ENCODE data around the gene KHNYN.
A peak's percentile ranks its signal among the peaks of the same experiment; 100 is the strongest.

KHNYN gene

DNA sequence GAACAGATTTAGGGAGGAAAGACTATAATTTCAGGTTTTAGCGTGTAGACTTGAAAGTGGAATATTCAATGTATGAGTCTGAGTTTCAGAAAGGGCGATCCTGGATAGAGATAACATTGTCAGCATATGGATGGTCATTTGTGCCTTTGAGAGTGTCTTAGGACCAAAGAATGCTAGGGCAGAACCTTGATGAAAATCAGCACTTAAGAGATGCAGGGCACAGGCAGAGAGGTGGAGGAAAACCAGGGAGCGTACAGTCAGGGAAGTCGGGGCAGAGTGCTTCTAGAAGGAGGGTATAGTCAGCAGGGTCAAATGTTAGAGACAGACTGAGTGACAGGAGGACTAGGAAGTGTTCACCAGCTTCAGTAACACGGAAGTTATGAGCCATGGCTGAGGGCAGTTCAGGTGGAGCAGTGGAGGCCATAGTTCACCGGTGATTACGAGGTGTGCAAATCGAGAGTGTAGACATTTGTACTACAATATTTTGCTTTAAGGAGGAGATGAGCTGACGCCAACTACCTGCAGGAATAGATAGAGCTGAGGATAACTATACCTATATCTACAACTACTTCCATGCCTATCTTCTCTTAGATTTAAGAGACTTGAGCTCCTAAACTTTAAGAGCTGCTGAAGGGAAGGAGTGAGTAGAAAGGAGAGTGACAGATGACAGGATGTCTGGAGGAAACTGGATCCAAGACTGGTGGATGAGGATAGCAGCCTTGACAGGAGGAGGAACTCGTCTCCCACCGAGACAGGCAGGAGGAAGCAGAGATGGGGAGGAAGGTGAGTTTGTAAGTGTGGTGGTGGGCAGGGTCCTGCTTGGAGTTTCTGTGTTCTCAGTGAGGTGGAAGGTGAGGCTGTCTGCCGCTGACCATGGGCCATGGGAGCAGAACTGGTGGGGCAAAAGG, 6.8 kb upstream of the KHNYN start:
- DNase-seq (ENCODE audit: low read depth), result no peak

DNA sequence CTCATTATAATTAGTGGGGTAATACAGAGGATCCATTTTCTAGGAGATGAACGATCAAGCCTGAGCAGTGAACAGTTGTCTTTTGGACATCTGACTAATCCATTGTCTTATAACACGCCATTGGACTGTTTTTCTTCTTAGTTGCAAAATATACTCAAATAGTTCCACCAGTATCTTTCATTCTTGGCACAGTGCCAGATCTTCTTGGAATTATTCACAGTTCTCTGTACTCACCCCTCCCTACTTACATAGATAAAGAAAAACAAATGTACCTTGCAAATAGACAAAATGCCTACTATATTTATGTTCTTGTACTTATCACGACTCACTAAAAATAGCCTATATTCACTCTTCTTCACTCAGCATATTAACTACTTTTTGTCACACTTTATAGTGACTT, 4.0 kb upstream of the KHNYN start:
- no peak for DNase-seq (ENCODE audit: low read depth)

DNA sequence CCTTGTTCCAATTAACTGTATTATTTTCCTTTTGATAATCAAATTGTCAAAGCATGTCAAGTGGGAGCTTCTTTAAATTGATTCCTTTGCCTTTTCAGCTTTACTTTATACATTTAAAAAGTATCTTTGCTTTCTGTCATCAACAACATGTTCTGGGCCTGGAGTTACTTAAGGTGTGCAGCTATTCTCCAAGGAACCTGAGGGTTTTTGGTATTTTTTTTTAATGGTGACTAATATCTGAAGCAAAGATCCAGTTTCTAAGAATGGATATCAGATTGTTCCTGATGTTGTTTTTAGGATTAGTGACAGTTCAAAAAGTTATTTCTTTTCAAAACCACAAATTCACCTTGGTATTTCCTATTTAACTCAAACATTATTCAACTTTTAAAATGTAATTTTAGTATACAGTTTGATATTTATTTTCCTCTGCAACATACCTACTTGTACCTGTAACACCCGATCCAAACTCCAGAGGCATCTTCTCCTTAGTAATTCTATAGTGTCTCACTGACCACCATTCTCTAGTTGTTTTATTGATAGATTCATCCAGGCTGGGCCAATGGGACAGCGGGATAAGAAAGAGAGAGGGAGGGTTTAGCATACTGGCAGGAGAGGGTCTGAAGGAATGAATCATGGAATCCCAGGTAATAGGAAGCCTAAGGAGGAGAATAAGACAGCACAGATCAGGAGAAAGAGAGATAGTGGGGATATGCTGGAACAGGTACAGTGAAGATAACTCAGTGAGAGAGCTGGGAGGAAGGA, 3.4 kb upstream of the KHNYN start:
- DNase-seq (ENCODE audit: low read depth), result no peak

DNA sequence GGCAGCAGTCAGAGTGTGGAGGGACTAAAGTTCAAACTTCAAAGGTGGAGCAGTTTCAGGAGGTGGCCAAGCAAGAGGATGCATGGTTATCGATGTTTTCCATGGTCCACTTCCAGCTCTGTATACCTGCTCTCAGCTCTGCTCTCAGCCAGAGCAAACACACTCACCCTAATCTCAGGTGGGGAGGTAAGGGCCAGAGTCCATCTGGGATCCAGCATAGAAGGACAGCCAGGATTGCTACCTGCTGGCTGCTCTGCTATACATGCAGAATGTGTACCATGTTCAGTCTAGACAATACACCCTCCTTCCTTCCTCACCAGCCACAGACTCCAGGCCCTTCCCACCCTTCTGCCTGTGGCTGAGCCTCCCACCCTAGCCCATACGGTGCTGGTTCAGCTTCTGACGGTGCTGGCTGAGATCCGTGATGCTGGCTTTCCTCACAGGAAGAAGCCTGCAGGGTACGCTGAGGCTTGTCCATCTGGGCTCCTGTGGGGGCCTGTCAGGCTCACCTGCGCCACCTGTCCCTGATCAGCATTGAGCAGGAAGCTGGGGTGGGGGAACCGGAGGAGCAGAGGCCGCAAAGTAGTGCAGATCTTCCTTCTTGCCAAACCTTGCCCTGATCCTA, 2.7 kb upstream of the KHNYN start:
- no peak for DNase-seq (ENCODE audit: low read depth)

DNA sequence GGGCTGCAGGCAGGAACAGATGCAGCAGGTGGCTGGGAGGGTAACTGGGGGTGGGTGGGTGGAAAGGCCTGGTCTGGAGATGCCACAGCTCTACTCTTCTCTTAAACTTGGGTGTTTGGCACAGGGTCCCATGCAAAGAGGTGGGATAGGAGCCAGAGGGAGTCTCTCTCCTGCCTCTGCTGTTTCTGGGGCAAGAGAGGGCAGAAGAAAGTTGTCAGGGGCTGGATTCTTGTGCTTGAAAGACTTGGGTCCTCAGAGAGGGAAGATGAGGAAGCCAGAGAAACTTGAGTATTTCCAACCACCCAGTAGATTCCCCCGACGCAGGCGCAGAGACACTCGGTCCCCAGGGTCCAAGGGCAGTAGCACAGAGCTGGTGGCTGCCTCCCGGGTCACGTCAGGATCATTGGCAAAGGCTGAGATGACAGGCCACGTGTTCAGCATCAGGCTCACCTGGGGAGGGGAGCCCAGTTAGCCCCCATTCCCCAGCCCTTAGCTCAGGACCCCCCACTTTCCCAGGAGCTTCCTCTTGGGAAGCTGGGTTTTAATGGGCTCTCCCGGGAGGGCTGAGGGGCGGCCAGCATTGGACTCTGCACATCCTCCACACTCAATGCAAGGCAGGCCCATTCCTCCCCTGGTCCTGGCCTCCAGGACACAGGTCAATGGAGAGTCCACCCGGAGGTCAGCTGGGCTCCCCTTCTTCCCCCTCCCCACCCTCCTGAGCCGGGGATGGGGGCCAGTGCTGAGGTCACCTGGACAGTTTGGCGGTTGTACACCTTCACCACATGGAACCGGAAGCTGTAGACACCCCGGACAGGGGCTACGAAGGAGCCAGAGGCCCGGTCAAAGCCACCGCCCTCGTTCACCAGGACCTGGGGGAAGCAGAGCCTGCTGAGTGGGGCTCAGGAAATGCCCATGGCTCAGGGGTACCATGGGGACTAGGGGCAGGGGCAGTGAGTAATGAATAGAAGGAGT, 1.9 kb upstream of the KHNYN start:
- no peak for DNase-seq (ENCODE audit: low read depth)

DNA sequence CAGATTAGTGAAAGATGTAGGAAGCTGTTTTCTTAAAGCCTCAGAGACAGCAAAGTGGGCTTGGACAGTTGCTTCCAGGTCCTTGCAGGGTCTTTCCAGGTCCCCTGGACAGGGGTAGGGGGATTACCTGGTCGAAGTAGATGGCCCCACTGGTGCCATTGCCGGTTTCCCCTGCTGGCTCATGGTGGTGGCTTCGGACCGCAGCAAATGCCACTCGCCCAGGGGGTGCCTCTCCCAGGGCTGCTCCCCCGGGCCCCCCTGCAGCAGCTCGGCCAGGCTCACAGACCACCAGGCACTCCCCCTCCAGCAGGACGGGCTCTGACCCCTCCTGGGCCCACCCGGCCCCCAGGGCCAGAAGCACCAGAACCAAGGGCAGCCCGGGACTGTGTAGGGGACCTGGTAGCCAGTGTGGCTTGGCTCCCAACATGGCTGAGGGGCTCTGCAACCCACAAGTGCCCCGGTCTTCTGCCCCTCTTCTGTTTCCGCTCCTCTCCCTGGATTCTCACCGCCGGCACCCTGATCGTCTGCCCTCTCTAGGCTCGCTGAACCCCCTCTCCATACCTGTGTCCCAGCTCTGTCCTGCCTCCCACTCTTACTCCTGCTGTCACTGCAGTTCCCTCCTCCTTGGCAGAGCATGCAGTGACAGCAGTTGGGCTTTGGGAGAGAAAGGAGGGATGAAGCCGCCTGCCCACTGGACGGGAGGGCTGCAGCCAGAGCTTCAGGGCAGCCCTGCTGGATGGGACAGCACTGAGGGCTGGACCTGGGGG, 943 bp upstream of the KHNYN start:
- no peak for DNase-seq (ENCODE audit: low read depth)

DNA sequence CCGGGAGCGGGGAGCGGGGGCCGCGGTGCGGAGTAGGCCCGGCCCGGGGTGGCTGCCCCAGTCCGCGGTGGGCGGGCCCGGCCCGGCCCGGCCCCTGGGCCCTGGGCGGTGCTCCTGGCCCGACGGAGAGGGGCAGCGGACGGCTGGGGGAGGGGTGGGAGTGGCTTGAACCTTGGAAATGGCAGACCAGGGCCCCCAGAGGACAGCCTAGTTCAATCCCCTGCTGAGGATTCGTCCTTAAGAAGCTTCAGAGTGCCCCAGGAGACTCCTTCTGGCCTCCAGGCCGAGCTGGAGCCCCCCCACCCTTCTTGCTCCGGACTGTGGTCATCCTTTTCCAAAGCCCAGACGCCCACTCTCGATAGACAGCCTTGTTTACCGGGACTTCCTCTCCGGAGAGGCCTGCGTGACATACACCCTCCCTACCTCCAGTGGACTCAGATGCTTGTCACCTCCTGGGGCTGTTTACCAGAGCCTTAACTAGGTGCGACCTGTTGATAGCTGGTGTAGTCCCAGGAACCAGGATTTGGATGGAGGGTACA, 458 bp downstream of the KHNYN start:
- DNase-seq (ENCODE audit: low read depth), result no peak

DNA sequence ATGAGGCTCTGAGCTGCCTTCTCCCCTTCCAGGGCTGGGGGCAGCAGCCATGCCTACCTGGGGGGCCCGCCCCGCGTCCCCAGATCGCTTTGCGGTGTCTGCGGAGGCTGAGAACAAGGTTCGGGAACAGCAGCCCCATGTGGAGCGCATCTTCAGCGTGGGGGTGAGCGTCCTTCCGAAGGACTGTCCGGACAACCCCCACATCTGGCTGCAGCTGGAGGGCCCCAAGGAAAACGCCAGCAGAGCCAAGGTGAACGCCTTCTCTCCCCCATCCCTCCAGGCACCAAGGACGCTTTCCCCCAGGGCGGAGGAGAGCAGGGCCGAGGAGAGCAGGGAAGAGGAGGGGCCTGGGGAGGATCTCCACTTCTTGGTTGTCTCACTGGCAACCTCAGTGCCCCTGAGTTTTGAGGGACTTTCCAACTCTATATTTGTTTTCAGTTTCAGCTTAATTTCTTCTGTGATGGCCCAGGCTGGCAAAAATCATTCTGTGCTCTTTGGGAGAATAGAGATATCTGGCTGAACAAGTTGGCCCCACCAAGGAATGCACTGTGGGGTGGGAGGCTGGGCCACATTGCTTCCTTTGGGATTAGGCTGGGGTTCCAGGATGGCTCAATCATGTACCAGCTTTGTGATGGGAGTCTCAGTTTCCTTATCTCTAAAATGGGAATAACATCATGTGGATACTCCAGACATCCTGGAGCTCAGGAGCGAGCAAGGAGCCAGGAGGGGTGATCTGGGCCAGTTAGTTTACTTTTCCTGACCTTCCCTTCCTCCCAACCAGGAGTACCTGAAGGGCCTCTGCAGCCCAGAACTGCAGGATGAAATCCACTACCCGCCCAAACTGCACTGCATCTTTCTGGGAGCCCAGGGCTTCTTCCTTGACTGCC, 1.2 kb downstream of the KHNYN start:
- DNase-seq (ENCODE audit: low read depth), result no peak

DNA sequence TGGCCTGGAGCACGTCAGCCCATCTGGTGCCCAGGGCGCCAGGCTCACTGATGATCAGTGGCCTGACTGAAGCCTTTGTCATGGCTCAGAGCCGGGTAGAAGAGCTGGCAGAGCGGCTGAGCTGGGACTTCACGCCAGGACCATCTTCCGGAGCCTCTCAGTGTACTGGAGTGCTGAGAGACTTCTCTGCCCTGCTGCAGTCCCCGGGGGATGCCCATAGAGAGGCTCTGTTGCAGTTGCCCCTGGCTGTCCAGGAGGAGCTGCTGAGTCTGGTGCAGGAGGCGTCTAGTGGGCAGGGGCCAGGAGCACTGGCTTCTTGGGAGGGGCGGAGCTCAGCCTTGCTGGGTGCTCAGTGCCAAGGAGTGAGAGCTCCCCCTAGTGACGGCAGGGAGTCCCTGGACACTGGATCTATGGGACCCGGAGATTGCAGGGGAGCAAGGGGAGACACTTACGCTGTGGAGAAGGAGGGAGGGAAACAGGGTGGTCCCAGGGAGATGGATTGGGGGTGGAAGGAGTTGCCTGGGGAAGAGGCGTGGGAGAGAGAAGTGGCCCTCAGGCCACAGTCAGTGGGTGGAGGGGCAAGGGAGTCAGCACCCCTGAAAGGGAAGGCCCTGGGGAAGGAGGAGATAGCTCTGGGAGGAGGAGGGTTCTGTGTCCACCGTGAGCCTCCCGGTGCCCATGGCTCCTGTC, 2.0 kb downstream of the KHNYN start:
- DNase-seq (ENCODE audit: low read depth), result peak; percentile 55

DNA sequence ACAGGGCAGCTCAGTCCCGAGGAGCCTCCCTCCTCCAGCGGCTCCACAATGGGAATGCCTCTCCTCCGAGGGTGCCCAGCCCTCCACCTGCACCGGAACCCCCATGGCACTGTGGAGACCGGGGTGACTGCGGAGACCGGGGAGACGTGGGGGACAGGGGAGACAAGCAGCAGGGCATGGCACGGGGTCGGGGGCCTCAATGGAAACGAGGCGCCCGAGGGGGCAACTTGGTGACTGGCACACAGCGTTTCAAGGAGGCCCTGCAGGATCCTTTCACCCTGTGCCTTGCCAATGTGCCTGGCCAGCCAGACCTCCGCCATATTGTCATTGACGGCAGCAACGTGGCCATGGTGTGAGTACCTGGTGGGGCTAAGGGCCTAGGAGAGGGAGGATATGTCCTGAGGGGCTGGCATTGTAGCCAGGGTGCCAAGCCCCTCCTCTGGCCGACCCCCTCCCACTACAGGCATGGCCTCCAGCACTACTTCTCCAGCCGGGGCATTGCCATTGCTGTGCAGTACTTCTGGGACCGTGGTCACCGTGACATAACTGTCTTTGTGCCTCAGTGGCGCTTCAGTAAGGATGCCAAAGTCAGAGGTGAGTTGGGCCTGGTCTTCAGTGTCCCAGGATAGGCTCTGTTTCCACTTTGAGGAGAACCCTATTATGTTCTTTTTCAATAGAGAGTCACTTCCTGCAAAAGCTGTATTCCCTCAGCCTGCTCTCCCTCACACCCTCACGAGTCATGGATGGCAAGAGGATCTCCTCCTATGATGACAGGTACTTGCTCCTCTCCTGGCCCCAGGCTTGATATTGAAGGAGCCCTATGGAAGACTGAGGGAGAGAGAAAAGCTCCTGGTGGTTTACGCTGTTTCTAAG, 2.7 kb downstream of the KHNYN start:
- no peak for DNase-seq (ENCODE audit: low read depth)

DNA sequence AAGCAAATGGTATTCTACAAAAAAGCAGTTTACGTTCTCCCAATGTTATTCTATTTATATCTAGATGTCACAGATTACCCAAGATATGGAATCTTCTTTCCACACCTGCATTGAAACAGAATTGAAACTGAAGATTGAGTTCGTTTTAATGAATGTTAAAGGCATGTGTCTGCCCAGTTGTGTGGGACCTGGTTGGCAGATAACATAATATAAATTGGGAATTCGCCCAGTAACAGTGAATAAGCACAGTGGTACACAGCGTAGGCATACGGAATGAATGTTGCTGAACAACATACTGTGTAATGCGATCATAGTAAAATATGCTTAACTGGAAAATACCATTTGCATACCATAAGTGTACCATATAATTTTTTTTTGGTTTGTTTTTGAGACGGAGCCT, 4.3 kb downstream of the KHNYN start:
- no peak for DNase-seq (ENCODE audit: low read depth)

DNA sequence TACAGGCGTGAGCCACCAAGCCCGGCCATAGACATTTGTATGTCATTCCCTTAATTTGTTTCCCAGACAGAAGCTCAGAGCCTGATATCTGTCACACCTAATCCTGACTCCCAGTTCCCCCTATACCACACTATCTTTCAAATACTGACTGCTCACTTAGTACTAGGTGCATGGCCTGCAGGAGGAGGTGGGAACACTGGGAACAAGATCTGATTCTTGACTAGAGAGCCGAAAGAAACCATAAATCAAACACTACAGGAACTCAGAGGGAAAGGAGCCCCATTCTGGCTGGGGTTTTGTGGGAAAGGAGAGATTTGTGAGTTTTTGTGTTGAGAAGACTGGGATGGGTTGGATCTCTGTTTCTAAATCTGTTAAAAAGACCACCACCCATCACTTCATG, 4.9 kb downstream of the KHNYN start:
- no peak for DNase-seq (ENCODE audit: low read depth)

DNA sequence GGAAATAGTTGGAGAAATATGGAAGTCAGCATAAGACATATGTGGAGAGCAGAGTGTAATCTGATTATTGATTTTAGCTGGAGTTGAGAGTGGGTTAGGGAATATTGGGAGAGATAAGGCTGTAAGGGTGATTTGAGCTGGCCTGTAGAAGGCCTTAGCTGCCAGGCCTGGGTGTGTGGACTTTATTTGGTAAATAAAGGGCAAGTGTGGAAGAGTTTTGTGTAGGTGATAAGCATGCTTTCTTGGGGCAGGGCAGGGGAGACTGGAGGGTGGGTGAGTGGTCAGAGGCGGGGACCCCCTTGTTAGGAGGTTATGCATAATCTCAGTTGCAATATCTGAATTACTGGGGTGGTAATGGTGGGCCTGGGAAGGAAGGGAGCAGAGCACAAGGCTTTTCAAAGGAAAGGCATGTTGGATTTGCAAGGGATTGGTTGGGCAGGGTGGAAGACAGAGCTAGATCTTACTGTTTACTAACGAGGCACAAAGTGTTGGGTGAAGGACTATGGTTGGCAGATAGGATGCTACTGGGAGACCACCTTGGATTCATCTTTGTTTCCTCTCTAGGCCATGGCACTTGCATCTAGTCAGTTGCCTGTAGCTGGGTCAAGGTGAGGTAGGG, 5.5 kb downstream of the KHNYN start:
- no peak for DNase-seq (ENCODE audit: low read depth)

DNA sequence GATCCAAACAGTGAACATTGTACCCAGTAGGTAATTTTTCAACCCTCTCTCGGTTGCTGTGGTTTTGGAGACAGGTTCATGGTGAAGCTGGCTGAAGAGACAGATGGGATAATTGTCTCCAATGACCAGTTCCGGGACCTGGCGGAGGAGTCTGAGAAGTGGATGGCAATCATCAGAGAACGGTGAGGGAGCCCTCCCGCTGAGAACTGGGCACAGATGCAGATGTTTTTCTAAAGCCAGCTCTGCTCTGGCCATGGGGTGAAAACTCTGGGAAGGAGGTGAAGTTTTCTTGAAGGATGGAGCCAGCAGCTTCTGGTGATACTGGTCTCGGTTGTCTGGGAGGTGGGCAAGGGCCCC, 6.2 kb downstream of the KHNYN start:
- no peak for DNase-seq (ENCODE audit: low read depth)

DNA sequence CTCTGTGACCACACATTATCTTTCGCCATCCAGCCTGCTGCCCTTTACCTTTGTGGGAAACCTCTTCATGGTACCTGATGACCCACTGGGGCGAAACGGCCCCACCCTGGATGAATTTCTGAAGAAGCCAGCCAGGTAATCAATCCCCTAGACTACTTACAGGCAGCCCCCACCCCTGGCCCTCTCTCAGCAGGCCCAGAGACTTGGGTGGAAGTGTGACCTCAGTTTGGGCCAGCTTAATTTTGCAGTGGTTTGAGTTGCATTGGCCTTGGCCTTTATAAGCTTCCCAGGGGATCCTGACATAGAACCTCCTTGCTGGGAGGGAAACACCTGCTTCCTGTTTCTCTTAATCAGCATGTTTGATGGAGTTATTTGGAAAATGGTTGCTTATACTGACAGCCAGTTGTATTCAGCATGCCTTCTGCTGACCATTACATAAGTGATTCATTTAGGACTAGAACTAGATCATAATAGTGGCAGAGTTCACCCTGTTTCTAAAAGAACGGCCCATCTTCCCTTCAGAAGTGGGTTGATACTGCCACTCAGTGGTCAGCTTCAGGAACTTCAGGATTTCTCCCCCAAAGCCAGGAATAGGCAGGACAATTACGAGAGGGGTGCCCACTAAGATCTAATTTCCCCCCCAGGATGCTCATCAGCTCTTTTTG, 6.7 kb downstream of the KHNYN start:
- DNase-seq (ENCODE audit: low read depth), result peak; percentile 43

DNA sequence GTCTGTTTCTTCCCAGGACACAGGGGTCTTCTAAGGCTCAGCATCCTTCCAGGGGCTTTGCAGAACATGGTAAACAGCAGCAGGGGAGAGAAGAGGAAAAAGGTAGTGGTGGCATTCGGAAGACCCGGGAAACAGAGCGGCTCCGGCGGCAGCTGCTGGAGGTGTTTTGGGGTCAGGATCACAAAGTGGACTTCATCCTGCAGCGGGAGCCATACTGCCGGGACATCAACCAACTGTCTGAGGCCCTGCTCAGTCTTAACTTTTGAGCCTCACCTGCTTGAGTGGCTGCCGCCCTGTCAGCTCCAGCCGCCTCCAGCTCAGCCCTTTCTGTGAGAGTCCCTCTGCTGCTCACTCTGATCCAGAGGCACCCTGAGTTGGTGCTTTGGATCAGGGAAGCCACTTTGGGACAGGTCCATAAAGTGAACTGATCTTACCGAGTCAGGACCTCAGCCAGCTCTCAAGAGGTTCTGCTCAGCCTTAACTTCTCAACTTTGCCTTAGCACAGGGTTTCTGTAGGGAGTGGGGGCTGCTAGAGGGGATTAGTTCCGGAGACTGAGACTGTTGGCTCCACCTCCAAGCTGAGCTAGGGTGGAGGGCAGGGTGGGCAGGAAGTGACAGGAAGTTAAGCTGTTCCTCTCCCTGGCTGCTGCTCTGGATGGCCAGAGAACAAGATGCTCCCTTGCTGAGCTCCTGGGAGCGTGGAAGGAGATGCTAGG, 7.4 kb downstream of the KHNYN start:
- DNase-seq (ENCODE audit: low read depth), result no peak

DNA sequence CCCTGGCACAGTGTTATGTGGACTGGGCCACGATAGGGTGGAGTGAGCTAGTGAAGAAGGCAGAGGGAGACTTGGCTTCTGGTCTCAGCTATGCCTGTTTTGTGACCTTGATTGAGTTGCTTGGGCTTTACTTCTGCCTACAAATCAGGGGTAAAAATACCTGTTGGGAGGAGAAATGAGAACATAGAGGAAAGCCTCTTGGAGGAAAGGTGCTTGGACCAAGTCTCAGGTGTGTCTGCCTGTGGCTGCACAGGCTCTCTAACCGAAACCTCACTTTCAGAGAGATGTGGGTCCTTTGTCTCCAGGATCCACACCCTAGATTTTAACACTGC, 7.9 kb downstream of the KHNYN start:
- DNase-seq (ENCODE audit: low read depth), result no peak
